Measurements from ENCODE around the gene WHRN.

Gene WHRN

GRCh38 chr9:114487607-114488300, 17.5 kb downstream of the WHRN start:
- no peak overlapping the region for H3K27ac ChIP-seq
- H3K27me3 ChIP-seq = no peaks in the 10 kb centered on the region

DNA sequence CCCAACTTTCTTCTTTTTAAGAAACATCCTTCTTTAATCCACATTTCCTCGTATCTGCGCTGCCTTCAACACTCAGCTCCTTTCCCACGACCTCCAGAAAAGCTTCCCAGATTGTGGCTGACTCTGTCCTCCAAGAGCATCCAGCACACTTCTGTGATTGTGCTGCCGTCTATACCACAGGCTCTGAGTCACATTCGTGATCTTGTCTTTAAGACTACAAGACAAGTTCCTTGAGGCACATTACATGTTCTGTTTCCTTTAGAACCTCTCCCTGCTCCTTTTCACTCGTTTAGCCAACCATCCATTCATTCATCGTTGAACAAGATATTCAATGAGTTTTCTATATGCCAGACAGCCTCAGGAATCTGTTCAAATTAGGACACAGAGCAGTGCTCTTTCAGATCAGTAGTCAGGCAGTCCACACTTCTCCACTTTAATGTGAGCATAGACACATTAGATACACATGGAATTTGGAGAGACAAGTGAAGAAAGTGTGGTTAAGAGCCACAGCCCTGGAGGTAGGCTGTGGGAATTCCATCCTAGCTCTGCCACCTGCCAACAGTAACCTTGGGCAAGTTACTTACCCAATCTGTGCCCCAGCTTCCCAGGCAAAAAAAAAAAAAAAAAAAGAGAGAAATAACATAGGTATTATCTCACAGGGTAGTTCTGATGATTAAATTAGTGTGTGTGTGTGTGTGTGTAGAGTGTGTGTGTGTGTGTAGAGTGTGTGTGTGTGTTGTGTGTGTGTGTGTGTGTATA, 18.9 kb downstream of the WHRN start:
- H3K4me3 ChIP-seq (ENCODE audit: low read depth in 1 of 2, low read length in 1 of 2) = no peak overlapping the region
- H3K27me3 ChIP-seq = no peaks in the 10 kb centered on the region
- no peak overlapping the region for H3K27ac ChIP-seq
- H3K4me1 ChIP-seq (ENCODE audit: control insufficient read depth in 1 of 2, insufficient read depth in 1 of 2, low read depth in 1 of 2, low read length in 1 of 2) = no peaks in the 10 kb centered on the region
- H3K9me3 ChIP-seq = no peaks in the 10 kb centered on the region
- TF ChIP-seq, protein P1, sequence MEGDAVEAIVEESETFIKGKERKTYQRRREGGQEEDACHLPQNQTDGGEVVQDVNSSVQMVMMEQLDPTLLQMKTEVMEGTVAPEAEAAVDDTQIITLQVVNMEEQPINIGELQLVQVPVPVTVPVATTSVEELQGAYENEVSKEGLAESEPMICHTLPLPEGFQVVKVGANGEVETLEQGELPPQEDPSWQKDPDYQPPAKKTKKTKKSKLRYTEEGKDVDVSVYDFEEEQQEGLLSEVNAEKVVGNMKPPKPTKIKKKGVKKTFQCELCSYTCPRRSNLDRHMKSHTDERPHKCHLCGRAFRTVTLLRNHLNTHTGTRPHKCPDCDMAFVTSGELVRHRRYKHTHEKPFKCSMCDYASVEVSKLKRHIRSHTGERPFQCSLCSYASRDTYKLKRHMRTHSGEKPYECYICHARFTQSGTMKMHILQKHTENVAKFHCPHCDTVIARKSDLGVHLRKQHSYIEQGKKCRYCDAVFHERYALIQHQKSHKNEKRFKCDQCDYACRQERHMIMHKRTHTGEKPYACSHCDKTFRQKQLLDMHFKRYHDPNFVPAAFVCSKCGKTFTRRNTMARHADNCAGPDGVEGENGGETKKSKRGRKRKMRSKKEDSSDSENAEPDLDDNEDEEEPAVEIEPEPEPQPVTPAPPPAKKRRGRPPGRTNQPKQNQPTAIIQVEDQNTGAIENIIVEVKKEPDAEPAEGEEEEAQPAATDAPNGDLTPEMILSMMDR (IDR thresholded peaks at IDR 0.05) = no peak
- no peaks in the 10 kb centered on the region for H3K36me3 ChIP-seq

More at GRCh38 chr9:114487607-114488300, 17.5 kb downstream of the WHRN start:
- TF ChIP-seq, protein P1 (IDR thresholded peaks at IDR 0.05) = peak; percentile 82
- Histone ChIP-seq H3K4me1 (ENCODE audit: control insufficient read depth in 1 of 2, insufficient read depth in 1 of 2, low read depth in 1 of 2, low read length in 1 of 2) (no peaks in the 10 kb centered on the region), H3K4me3 (ENCODE audit: low read depth in 1 of 2, low read length in 1 of 2) (no peak overlapping the region), H3K36me3 (no peaks in the 10 kb centered on the region), H3K9me3 (no peaks in the 10 kb centered on the region)

GRCh38 chr9:114484854-114485443, 20.3 kb downstream of the WHRN start:
- no peaks in the 10 kb centered on the region for H3K36me3 ChIP-seq
- H3K4me1 ChIP-seq (ENCODE audit: control insufficient read depth in 1 of 2, insufficient read depth in 1 of 2, low read depth in 1 of 2, low read length in 1 of 2) = no peaks in the 10 kb centered on the region
- TF ChIP-seq, protein P1 (IDR thresholded peaks at IDR 0.05) = no peak
- H3K9me3 ChIP-seq = no peaks in the 10 kb centered on the region
- H3K27ac ChIP-seq = no peak overlapping the region
- no peak overlapping the region for H3K4me3 ChIP-seq (ENCODE audit: low read depth in 1 of 2, low read length in 1 of 2)
- no peaks in the 10 kb centered on the region for H3K27me3 ChIP-seq

DNA sequence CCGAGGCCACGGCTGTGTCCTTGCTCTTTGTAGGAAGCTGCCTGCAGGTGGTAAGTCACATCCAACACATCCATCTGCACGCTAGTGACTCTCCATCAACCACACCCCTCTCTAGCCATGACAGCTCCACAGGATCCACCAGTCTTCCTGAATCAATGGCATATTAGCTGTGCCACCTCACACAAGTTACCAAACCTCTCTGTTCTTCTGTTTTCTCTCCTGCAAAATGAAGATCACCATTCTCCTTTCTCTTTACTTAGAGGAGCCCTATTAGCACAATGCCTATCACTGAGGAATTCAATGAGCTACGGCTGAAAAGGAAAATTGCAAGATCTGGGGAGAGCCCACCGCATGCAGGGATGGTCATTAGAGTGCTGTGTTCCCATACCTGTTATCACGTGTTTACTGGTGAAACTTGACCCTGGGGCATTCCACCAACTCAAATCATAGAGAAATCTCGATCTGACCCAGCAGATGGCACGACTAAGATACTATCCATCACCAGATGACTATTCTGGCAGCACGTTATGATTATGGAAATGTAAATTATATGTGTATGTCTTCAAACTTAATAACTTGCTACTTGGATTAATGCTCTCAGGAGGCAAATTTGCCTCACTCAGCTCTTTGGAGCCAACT, 20.9 kb downstream of the WHRN start:
- TF ChIP-seq, protein P1 (IDR thresholded peaks at IDR 0.05) = no peak
- H3K36me3 ChIP-seq = no peaks in the 10 kb centered on the region
- H3K27me3 ChIP-seq = no peaks in the 10 kb centered on the region
- no peaks in the 10 kb centered on the region for H3K4me1 ChIP-seq (ENCODE audit: control insufficient read depth in 1 of 2, insufficient read depth in 1 of 2, low read depth in 1 of 2, low read length in 1 of 2)
- no peak overlapping the region for H3K4me3 ChIP-seq (ENCODE audit: low read depth in 1 of 2, low read length in 1 of 2)
- no peaks in the 10 kb centered on the region for H3K9me3 ChIP-seq
- H3K27ac ChIP-seq = no peak overlapping the region

DNA sequence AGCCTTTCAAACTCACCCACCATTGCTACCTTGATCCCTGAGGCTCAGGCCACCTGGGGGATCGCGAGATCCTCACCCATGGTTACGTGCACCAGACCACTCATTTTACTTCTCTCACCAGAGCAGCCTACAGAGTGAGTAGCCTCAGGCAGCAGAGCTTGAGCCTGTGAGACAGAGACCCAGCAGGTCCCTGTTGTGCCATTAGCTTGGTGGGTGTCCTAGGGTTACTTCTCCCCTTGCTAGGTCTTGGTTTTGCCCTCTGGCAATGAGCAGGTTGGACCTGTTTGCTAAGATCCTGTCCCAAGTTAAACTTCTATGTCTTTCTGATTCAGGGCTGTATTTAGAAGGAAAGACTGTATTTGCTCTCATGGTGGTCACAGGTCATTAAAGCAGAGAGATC, 21.8 kb downstream of the WHRN start:
- Histone ChIP-seq H3K27ac (no peak overlapping the region), H3K4me1 (ENCODE audit: control insufficient read depth in 1 of 2, insufficient read depth in 1 of 2, low read depth in 1 of 2, low read length in 1 of 2) (no peaks in the 10 kb centered on the region), H3K4me3 (ENCODE audit: low read depth in 1 of 2, low read length in 1 of 2) (no peak overlapping the region), H3K27me3 (no peaks in the 10 kb centered on the region), H3K9me3 (no peaks in the 10 kb centered on the region), H3K36me3 (no peaks in the 10 kb centered on the region)
- TF ChIP-seq, protein P1 (IDR thresholded peaks at IDR 0.05) = no peak
